GM23338 (cell line): Measurements from ENCODE around the gene KCNJ3. TPM values are rescaled to one million over a fixed set of nuclear protein-coding genes. Genes with fewer than 3 reads are reported as not detected.

Source experiments
- ATAC-seq: fragments of 200-7000 bp; cut with Tn5 transposase; 3 replicates; pipeline ENCODE4 v1.9.1; 2020
- DNase-seq: peaks from one replicate; pipeline ENCODE4 v3.0.0-alpha.2; 2015; ENCODE audit warnings: low spot score
- H2AFZ ChIP-seq: fragments of 200-600 bp; sonication (generic); 2 replicates; pipeline ENCODE4 v1.8.0; 2016; ENCODE audit warnings: antibody characterized with exemption, mild to moderate bottlenecking, moderate library complexity
- H3F3A ChIP-seq: fragments of 200-600 bp; sonication (generic); replicated peaks from 2 replicates; pipeline ENCODE4 v1.8.0; 2017; ENCODE audit warnings: antibody characterized with exemption, mixed run types, low read depth
- H3K27ac ChIP-seq: fragments of 200-600 bp; sonication (generic); 2 replicates; pipeline ENCODE4 v1.6.1; 2016; ENCODE audit warnings: low read depth
- H3K27me3 ChIP-seq: fragments of 200-600 bp; sonication (generic); 2 replicates; pipeline ENCODE4 v1.8.0; 2016; ENCODE audit warnings: mild to moderate bottlenecking, mixed run types, moderate library complexity; ENCODE audit not compliant: insufficient read depth
- H3K36me3 ChIP-seq: fragments of 200-600 bp; sonication (generic); 2 replicates; pipeline ENCODE4 v1.8.0; 2016; ENCODE audit warnings: mild to moderate bottlenecking; ENCODE audit not compliant: insufficient read depth
- H3K4me1 ChIP-seq: fragments of 200-600 bp; sonication (generic); 2 replicates; pipeline ENCODE4 v1.8.0; 2016; ENCODE audit warnings: mild to moderate bottlenecking, moderate library complexity; ENCODE audit not compliant: insufficient read depth
- H3K4me2 ChIP-seq: fragments of 200-600 bp; sonication (generic); 2 replicates; pipeline ENCODE4 v1.7.1; 2017; ENCODE audit warnings: mixed run types
- H3K4me3 ChIP-seq: fragments of 200-600 bp; sonication (generic); 2 replicates; pipeline ENCODE4 v1.6.1; 2016; ENCODE audit warnings: mixed run types
- H3K79me2 ChIP-seq: fragments of 200-600 bp; sonication (generic); replicated peaks from 2 replicates; pipeline ENCODE4 v1.8.0; 2017; ENCODE audit warnings: mild to moderate bottlenecking; ENCODE audit not compliant: insufficient read depth
- H3K9me2 ChIP-seq: fragments of 200-600 bp; sonication (generic); 2 replicates; pipeline ENCODE4 v1.8.0; 2017; ENCODE audit not compliant: insufficient read depth
- H4K20me1 ChIP-seq: fragments of 200-600 bp; sonication (generic); replicated peaks from 2 replicates; pipeline ENCODE4 v1.8.0; 2017; ENCODE audit warnings: mild to moderate bottlenecking; ENCODE audit not compliant: insufficient read depth
- H3K27ac Mint-ChIP-seq: 2 replicates; pipeline ENCODE4 v1.8.0; 2020; ENCODE audit warnings: inconsistent platforms, mild to moderate bottlenecking, moderate library complexity, mixed read lengths
- H3K27me3 Mint-ChIP-seq: 3 replicates; pipeline ENCODE4 v1.8.0; 2022; ENCODE audit warnings: low read depth, mild to moderate bottlenecking, moderate library complexity, mixed read lengths, inconsistent platforms; ENCODE audit not compliant: insufficient read depth, poor library complexity
- H3K36me3 Mint-ChIP-seq: 3 replicates; pipeline ENCODE4 v1.8.0; 2021; ENCODE audit warnings: low read depth, mild to moderate bottlenecking, inconsistent platforms, moderate library complexity, mixed read lengths
- H3K4me1 Mint-ChIP-seq: 3 replicates; pipeline ENCODE4 v1.8.0; 2020; ENCODE audit warnings: mild to moderate bottlenecking, inconsistent platforms, mixed read lengths
- H3K4me3 Mint-ChIP-seq: 3 replicates; pipeline ENCODE4 v1.8.0; 2021; ENCODE audit warnings: moderate library complexity, mild to moderate bottlenecking, inconsistent platforms, mixed read lengths
- H3K9me3 Mint-ChIP-seq: 3 replicates; pipeline ENCODE4 v1.8.0; 2020; ENCODE audit warnings: moderate library complexity, mild to moderate bottlenecking, inconsistent platforms, mixed read lengths
- CREB1 ChIP-seq: fragments of 250-450 bp; sonication (Bioruptor Pico); IDR thresholded peaks from 2 replicates; pipeline ENCODE4 v1.5.0; 2020; ENCODE audit warnings: low read depth, mild to moderate bottlenecking, moderate library complexity
- CTCF ChIP-seq, 2 experiments: fragments of 200-600 bp in 1 of 2; sonication (generic) in 1 of 2; conservative IDR thresholded peaks; 2 replicates each; pipeline versions ENCODE4 v1.5.1 to v1.6.1; 2016 to 2017; ENCODE audit warnings: antibody characterized with exemption in 2 of 2, low read depth in 2 of 2, mild to moderate bottlenecking in 2 of 2, moderate library complexity in 1 of 2
- ETS1 ChIP-seq: IDR thresholded peaks from 2 replicates; pipeline ENCODE4 v1.6.1; 2016; ENCODE audit warnings: antibody characterized with exemption
- EZH2phosphoT487 ChIP-seq: fragments of 200-600 bp; sonication (generic); IDR thresholded peaks from one replicate; pipeline ENCODE4 v1.8.1; 2018; ENCODE audit warnings: antibody characterized with exemption; ENCODE audit not compliant: unreplicated experiment
- JUNB ChIP-seq: IDR thresholded peaks from one replicate; pipeline ENCODE4 v1.6.1; 2016; ENCODE audit warnings: antibody characterized with exemption; ENCODE audit not compliant: unreplicated experiment
- NANOG ChIP-seq: IDR thresholded peaks from 2 replicates; pipeline ENCODE4 v1.6.1; 2016; ENCODE audit warnings: antibody characterized with exemption, borderline replicate concordance
- REST ChIP-seq: IDR thresholded peaks from one replicate; pipeline ENCODE4 v1.6.1; 2018; ENCODE audit warnings: antibody characterized with exemption; ENCODE audit not compliant: unreplicated experiment
- STAT1 ChIP-seq: IDR thresholded peaks from one replicate; pipeline ENCODE4 v1.6.1; 2016; ENCODE audit warnings: antibody characterized with exemption; ENCODE audit not compliant: unreplicated experiment
- ZNF114 ChIP-seq: fragments of 250-450 bp; sonication (Bioruptor Pico); IDR thresholded peaks from 2 replicates; pipeline ENCODE4 v1.5.0; 2020; ENCODE audit warnings: mild to moderate bottlenecking, moderate library complexity
- polyA plus RNA-seq: library from polyadenylated mRNA; unstranded; fragments of >200 nt; fragmentation: Nextera tagmentation; extraction: Ambion mirVana; gene quantifications from 2 replicates; pipeline ENCODE4 v1.2.1, GENCODE V29; 2016
- total RNA-seq: library from RNA; depleted of rRNA; stranded (reverse); fragments of >200 nt; shearing (Covaris generic); gene quantifications from 2 replicates; pipeline ENCODE4 v1.2.3, GENCODE V29; 2014

The KCNJ3 gene
- total and polyA plus RNA-seq, 2 experiments from 2014 or later: 0.05 to 0.28 TPM

GRCh38 chr2:154693741-154694340, 4.7 kb upstream of the KCNJ3 start (continued):
- no peak for TF ChIP-seq JUNB
- no peak for TF ChIP-seq ETS1
- TF ChIP-seq STAT1: no peak
- TF ChIP-seq CTCF (conservative IDR thresholded peaks at IDR 0.05; ENCODE audit: low read depth in 2 of 2): no peak

DNA sequence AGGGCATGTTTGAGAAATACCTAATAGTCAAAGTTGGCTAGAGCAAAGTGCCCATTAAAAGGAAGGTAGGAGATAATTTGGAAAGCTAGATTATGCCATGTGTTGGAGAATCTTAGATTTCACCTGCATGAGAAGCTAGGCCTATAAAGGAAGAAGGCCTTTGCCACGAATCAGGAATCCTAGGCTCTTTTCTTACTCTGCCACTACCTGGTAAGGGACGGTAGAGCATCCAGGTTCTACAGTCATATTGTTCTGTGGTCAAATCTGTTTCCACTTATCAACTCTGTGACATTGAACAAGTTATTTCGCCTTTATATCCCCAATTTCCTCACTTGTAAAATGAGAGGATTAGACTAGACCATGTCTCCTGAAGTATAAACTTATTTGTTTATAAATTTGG, 3.6 kb upstream of the KCNJ3 start:
- no peaks in the 10 kb centered on the region for H3K9me2 ChIP-seq
- peaks cover 15% of the 10 kb centered on the region; the same call in 2 of the 3 replicates for H3K4me1 Mint-ChIP-seq
- ATAC-seq: no peak
- peaks cover 28% of the 10 kb centered on the region for H3K27me3 Mint-ChIP-seq
- no peak overlapping the region for H3K4me3 ChIP-seq
- no peak overlapping the region for H3K27ac Mint-ChIP-seq
- H3K36me3 Mint-ChIP-seq: no peaks in the 10 kb centered on the region; the same call in 2 of the 3 replicates
- no peaks in the 10 kb centered on the region for H3K9me3 Mint-ChIP-seq
- no peaks in the 10 kb centered on the region for H3K79me2 ChIP-seq
- no peak overlapping the region for H3K4me3 Mint-ChIP-seq
- DNase-seq: peak; percentile 36
- H4K20me1 ChIP-seq: no peaks in the 10 kb centered on the region
- H2AFZ ChIP-seq: no peak overlapping the region
- peaks cover 7% of the 10 kb centered on the region; the same call in 1 of the 2 replicates for H3K4me1 ChIP-seq
- no peaks in the 10 kb centered on the region for H3F3A ChIP-seq
- H3K4me2 ChIP-seq: no peak overlapping the region
- H3K36me3 ChIP-seq: no peaks in the 10 kb centered on the region
- TF ChIP-seq CTCF (conservative IDR thresholded peaks at IDR 0.05; ENCODE audit: low read depth in 2 of 2) (peak in 1 of 2 experiments; percentile 42; a peak in 2 of 4 replicates), ZNF114 (no peak)
- no peak overlapping the region for H3K27ac ChIP-seq
- H3K27me3 ChIP-seq: peaks cover 45% of the 10 kb centered on the region

- no peak for ATAC-seq
- no peak overlapping the region for H3K4me3 Mint-ChIP-seq
Observed at GRCh38 chr2:154696369-154696768, 2.1 kb upstream of the KCNJ3 start.

More at GRCh38 chr2:154696369-154696768, 2.1 kb upstream of the KCNJ3 start:
- Histone ChIP-seq H3K27me3 (peaks cover 56% of the 10 kb centered on the region), H3K4me2 (peak overlapping the region; percentile 80), H3K4me1 (peaks cover 7% of the 10 kb centered on the region; the same call in 1 of the 2 replicates), H3F3A (no peaks in the 10 kb centered on the region), H3K4me3 (no peak overlapping the region), H4K20me1 (no peaks in the 10 kb centered on the region), H3K79me2 (no peaks in the 10 kb centered on the region), H2AFZ (no peak overlapping the region), H3K36me3 (no peaks in the 10 kb centered on the region), H3K27ac (no peak overlapping the region), H3K9me2 (no peaks in the 10 kb centered on the region)
- Mint-ChIP-seq H3K9me3 (no peaks in the 10 kb centered on the region), H3K4me1 (peaks cover 15% of the 10 kb centered on the region; the same call in 2 of the 3 replicates), H3K27me3 (peaks cover 28% of the 10 kb centered on the region), H3K36me3 (no peaks in the 10 kb centered on the region; the same call in 2 of the 3 replicates), H3K27ac (no peak overlapping the region)
- TF ChIP-seq STAT1: no peak
- no peak for TF ChIP-seq ETS1
- TF ChIP-seq EZH2phosphoT487: no peak
- TF ChIP-seq ZNF114: no peak
- TF ChIP-seq NANOG: no peak
- TF ChIP-seq CREB1 (CRISPR knock-in tag): no peak
- TF ChIP-seq REST: no peak
- DNase-seq: no peak
